Fibroblast of the aortic adventitia (primary cell): Measurements from ENCODE around the gene OR6C75. TPM values are rescaled to one million over a fixed set of nuclear protein-coding genes. Genes with fewer than 3 reads are reported as not detected.
"Not testable (repeated sequence)": the region's sequence is repeated elsewhere in the genome, so short reads cannot be mapped to it uniquely, and the experiment has no call there.

Experiments used
- DNase-seq: peaks from one replicate; pipeline ENCODE4 v3.0.0-alpha.2; 2010; ENCODE audit warnings: low read depth
- H3K4me3 ChIP-seq: 2 replicates; pipeline ENCODE4 v1.5.1; 2011; ENCODE audit warnings: low read depth, mild to moderate bottlenecking, control low read depth, low read length, moderate library complexity
- total RNA-seq: library from RNA; depleted of rRNA; stranded (reverse); fragments of >200 nt; gene quantifications from 2 replicates; pipeline ENCODE4 v1.2.3, GENCODE V29; 2012; ENCODE audit warnings: low replicate concordance
- TF ChIP-seq, protein P1 (sequence below): IDR thresholded peaks from 2 replicates; pipeline ENCODE4 v1.5.1; 2011; ENCODE audit warnings: mild to moderate bottlenecking, low read length, control low read depth, inconsistent platforms; ENCODE audit not compliant: insufficient read depth

OR6C75 gene
- total RNA-seq: not detected in 2 replicates

DNA sequence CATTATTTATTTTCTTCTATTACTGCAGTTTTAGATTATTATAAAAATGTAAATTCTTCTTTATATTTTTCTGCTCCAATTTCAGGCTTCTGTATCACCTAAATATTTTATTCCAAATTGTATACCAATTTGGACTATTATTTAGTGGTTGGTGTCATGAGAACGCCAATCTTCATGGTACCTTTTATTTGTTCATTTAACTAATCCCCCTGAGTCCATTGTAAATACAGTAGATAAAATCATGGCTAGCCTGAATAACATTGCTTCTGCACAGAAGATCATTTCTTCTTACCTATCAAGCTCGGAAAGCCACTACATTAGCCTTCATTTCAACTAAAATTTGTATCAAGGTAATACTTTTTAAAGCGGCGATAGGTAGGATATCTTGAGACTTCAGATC, at the start of gene OR6C75:
Gene OR6C75 (plus strand): TSS at position 301 of the 400 bp plus-strand sequence. CDS start 2,136 bp downstream, outside the sequence.
- no peak for DNase-seq
- TF ChIP-seq, protein P1, sequence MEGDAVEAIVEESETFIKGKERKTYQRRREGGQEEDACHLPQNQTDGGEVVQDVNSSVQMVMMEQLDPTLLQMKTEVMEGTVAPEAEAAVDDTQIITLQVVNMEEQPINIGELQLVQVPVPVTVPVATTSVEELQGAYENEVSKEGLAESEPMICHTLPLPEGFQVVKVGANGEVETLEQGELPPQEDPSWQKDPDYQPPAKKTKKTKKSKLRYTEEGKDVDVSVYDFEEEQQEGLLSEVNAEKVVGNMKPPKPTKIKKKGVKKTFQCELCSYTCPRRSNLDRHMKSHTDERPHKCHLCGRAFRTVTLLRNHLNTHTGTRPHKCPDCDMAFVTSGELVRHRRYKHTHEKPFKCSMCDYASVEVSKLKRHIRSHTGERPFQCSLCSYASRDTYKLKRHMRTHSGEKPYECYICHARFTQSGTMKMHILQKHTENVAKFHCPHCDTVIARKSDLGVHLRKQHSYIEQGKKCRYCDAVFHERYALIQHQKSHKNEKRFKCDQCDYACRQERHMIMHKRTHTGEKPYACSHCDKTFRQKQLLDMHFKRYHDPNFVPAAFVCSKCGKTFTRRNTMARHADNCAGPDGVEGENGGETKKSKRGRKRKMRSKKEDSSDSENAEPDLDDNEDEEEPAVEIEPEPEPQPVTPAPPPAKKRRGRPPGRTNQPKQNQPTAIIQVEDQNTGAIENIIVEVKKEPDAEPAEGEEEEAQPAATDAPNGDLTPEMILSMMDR: no peak
- H3K4me3 ChIP-seq: no peak within 1 kb of the TSS

DNA sequence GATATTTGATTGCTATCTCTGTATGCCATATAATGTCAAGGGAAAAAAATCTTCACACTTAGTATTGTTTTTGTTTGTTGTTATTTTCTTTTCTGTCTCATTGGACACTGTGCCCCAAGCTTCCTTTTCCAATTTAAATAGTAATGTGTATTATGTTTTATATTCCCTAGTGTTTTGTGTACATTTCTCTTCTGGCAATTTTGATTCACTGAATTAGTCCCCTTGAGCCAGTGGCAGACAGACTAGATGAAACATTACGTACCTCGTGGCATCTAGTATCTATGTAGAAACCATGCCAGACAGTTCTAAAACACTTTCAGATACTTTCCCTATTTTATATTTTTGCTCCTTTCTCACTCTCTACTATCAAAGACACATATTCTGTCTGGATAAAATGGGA, 48.7 kb upstream of the OR6C75 start, which contains the start of gene OR6C1:
Gene OR6C1 (plus strand): TSS at position 301 of the 400 bp plus-strand sequence. CDS start 6,257 bp downstream, outside the sequence.
- no peak within 1 kb of the TSS for H3K4me3 ChIP-seq
- TF ChIP-seq, protein P1: no peak
- DNase-seq: no peak

DNA sequence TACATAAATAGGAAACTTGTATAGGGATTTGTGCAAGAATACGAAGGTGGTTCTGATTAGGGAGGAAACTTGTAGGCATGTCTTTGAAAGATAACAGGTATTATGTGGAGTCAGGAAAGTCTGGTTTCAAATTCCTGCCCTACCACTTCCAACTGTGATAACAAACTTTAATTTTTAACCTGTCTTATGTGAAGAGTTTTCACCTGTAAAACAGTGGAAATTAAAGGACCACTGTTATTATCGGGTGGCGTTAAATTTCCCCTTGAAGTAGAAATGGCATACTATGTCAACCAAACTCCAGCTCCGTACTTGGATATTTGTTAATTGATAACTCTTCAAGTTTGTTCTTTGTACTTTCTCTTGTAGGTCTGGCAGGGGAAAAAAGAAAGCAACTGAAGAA, 42.6 kb upstream of the OR6C75 start:
- no peak overlapping the region for H3K4me3 ChIP-seq
- TF ChIP-seq, protein P1: no peak
- DNase-seq: no peak

DNA sequence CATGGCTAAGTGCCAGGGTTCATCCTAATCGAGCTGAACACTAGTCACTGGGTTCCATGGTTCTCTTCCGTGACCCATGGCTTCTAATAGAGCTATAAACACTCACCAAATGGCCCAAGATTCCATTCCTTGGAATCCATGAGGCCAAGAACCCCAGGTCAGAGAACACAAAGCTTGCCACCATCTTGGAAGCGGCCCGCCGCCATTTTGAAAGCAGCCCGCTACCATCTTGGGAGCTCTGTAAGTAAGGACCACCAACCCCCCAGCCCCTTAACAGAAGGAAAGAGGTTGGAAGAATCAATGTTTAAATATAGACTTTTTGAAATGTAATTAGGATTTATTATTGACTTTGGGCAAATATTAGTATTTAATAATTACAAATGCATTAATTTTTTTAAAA, 37.0 kb upstream of the OR6C75 start:
- DNase-seq, H3K4me3 ChIP-seq: not testable (repeated sequence)

DNA sequence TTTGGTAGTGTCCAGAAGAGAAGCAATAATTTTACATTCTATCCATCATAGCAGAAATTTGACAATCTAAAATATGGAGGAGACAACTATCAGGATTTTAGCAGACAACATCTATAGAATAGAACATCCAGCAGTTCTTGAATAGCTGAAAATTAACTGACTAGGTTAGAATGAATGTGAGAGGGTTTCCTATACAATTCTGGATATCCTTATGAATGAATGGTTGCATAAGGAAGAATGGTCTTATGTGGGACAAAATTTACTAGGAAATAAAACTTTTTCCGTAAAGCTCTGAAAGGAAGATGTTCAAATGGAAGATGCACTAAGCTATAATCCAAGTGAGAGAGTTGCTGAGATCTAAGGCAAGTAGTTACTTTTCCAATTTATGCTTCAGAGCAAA, 32.3 kb upstream of the OR6C75 start, which contains the start of gene OR6C3:
Gene OR6C3 (plus strand): TSS at position 301 of the 400 bp plus-strand sequence. CDS start 955 bp downstream, outside the sequence.
- H3K4me3 ChIP-seq: no peak within 1 kb of the TSS
- DNase-seq: no peak
- TF ChIP-seq, protein P1: no peak

DNA sequence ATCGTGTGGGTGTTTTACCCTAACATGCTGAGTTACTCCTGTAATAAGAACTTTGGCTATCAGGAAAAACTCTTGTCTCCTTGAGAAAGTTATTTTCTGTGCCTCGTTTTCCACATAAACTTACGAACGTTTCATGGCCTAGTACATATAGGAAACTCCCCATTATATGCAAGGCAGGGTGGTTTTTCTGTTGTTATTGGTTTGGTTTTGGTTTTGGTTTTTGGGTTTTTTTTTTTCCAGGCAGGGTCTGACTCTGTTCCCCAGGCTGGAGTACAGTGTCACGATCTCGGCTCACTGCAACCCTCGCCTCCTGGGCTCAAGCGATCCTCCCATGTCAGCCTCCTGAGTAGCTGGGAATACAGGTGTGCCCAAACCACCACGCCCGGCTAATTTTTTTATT, 26.8 kb upstream of the OR6C75 start:
- TF ChIP-seq, protein P1: no peak
- DNase-seq: no peak
- no peak overlapping the region for H3K4me3 ChIP-seq

DNA sequence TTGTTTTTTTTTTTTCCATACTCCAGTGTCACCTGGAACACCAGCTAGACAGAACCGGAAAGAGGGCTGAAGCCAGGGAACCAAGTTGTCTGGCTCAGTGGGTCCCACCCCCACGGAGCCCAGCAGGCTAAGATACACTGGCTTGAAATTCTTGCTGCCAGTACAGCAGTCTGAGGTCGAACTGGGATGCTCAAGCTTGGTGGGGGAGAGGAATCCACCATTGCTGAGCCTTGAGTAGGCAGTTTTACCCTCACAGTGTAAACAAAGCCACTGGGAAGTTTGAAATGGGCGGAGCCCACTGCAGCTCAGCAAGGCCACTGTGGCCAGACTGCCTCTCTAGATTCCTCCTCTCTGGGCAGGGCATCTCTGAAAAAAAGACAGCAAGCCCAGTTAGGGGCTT, 7.4 kb upstream of the OR6C75 start:
- DNase-seq: not testable (repeated sequence)

DNA sequence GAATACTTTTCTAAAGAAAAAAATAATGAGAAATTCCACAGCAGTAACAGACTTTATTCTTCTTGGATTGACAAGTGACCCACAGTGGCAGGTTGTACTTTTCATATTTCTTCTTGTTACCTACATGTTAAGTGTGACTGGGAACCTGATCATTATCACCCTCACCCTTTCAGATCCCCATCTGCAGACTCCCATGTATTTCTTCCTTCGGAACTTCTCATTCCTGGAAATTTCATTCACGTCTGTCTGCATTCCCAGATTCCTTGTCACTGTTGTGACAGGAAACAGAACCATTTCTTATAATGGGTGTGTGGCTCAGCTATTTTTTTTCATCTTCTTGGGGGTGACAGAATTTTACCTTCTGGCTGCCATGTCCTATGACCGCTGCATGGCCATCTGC, 2.3 kb downstream of the OR6C75 start:
- DNase-seq: no peak
- TF ChIP-seq, protein P1: no peak
- H3K4me3 ChIP-seq: no peak overlapping the region

More for the DNA sequence above, 7.4 kb upstream of the OR6C75 start:
- H3K4me3 ChIP-seq: not testable (repeated sequence)
